GM19372 (cell line): ENCODE results near the gene KCNIP3.

Experiments
- ATAC-seq: cut with Tn5 transposase; IDR thresholded peaks from one replicate; pipeline ENCODE4 v1.9.1; 2021; ENCODE audit warnings: mild to moderate bottlenecking, low read depth, moderate library complexity; ENCODE audit not compliant: unreplicated experiment

The KCNIP3 gene

GRCh38 chr2:95274291-95275150, 22.6 kb upstream of the KCNIP3 start, which contains the start of gene PROM2:
PROM2 (plus strand) TSS chr2:95274449; CDS start chr2:95274586, 137 bp downstream.
- ATAC-seq, result no peak

- ATAC-seq, result no peak
Observed at GRCh38 chr2:95275151-95275515, 22.0 kb upstream of the KCNIP3 start.

GRCh38 chr2:95275601-95276243, 21.4 kb upstream of the KCNIP3 start:
- ATAC-seq, result no peak

GRCh38 chr2:95276244-95276887, 20.8 kb upstream of the KCNIP3 start:
- ATAC-seq, result no peak

- no peak for ATAC-seq
Observed at GRCh38 chr2:95276888-95277245, 20.3 kb upstream of the KCNIP3 start.

- no peak for ATAC-seq
Observed at GRCh38 chr2:95277246-95277906, 19.8 kb upstream of the KCNIP3 start.

GRCh38 chr2:95278051-95278471, 19.1 kb upstream of the KCNIP3 start:
- ATAC-seq, result no peak

GRCh38 chr2:95278637-95279225, 18.4 kb upstream of the KCNIP3 start:
- ATAC-seq, result no peak

- ATAC-seq, result no peak
Observed at GRCh38 chr2:95279435-95280035, 17.6 kb upstream of the KCNIP3 start.

GRCh38 chr2:95281071-95281470, 16.1 kb upstream of the KCNIP3 start:
- no peak for ATAC-seq

GRCh38 chr2:95281786-95282185, 15.4 kb upstream of the KCNIP3 start:
- no peak for ATAC-seq

GRCh38 chr2:95282458-95282857, 14.7 kb upstream of the KCNIP3 start:
- ATAC-seq, result no peak

- no peak for ATAC-seq
Observed at GRCh38 chr2:95283562-95283961, 13.6 kb upstream of the KCNIP3 start.

GRCh38 chr2:95284886-95285541, 12.1 kb upstream of the KCNIP3 start:
- no peak for ATAC-seq

- ATAC-seq, result no peak
Observed at GRCh38 chr2:95285542-95285932, 11.6 kb upstream of the KCNIP3 start.

- ATAC-seq, result no peak
Observed at GRCh38 chr2:95287336-95287735, 9.8 kb upstream of the KCNIP3 start.

- no peak for ATAC-seq
Observed at GRCh38 chr2:95287806-95288205, 9.3 kb upstream of the KCNIP3 start.

GRCh38 chr2:95289253-95289652, 7.9 kb upstream of the KCNIP3 start:
- ATAC-seq, result no peak

- ATAC-seq, result no peak
Observed at GRCh38 chr2:95291222-95291621, 5.9 kb upstream of the KCNIP3 start.
